Transverse colon (tissue), 4 donors: ENCODE measurements around the gene EWSR1. TPM values are rescaled to one million over a fixed set of nuclear protein-coding genes. Genes with fewer than 3 reads are reported as not detected.
A peak's percentile ranks its signal among the peaks of the same experiment; 100 is the strongest.

Experiments
- DNase-seq: peaks from one replicate; pipeline ENCODE4 v3.0.0-alpha.2; 2019
- H3K27ac ChIP-seq, 4 donors: fragments of 200-600 bp; sonication (generic); 2 replicates each; pipeline ENCODE4 v1.5.1; 2016 to 2018; ENCODE audit warnings: inconsistent platforms in 4 of 4
- H3K27me3 ChIP-seq: fragments of 200-600 bp; sonication (generic); 2 replicates; pipeline ENCODE4 v1.5.1; 2017; ENCODE audit warnings: inconsistent platforms
- H3K36me3 ChIP-seq, 4 donors: fragments of 200-600 bp; sonication (generic); 2 replicates each; pipeline ENCODE4 v1.5.1; 2017 to 2019; ENCODE audit warnings: inconsistent platforms in 4 of 4
- H3K4me1 ChIP-seq, 4 donors: fragments of 200-600 bp; sonication (generic); 2 replicates each; pipeline ENCODE4 v1.5.1; 2017 to 2020; ENCODE audit warnings: inconsistent platforms in 4 of 4
- H3K4me3 ChIP-seq, 4 donors: fragments of 200-600 bp; sonication (generic); 1 replicate in 1 of 4; 2 replicates in 3 of 4; pipeline versions ENCODE4 v1.5.1 to v1.6.1; 2017 to 2019; ENCODE audit warnings: inconsistent platforms in 4 of 4
- H3K9me3 ChIP-seq, 2 donors: fragments of 200-600 bp; sonication (generic); 2 replicates each; pipeline ENCODE4 v1.5.1; 2017 to 2019; ENCODE audit warnings: inconsistent platforms in 2 of 2
- CTCF ChIP-seq, 5 experiments: fragments of 200-600 bp in 3 of 5; fragments of 450-650 bp in 2 of 5; sonication (generic) in 3 of 5; IDR thresholded peaks; 1 replicate in 2 of 5; 2 replicates in 3 of 5; pipeline ENCODE4 v1.5.1; 2016 to 2017; ENCODE audit warnings: antibody characterized with exemption in 5 of 5, inconsistent platforms in 3 of 5, mild to moderate bottlenecking in 2 of 5, moderate library complexity in 1 of 5
- EP300 ChIP-seq: sonication (generic); formaldehyde crosslinking; IDR thresholded peaks from one replicate; pipeline ENCODE4 v1.6.1; 2017; ENCODE audit warnings: antibody characterized with exemption, low read depth
- POLR2A ChIP-seq: fragments of 450-650 bp; IDR thresholded peaks from one replicate; pipeline ENCODE4 v1.6.1; 2016; ENCODE audit warnings: antibody characterized with exemption, mild to moderate bottlenecking, moderate library complexity
- POLR2AphosphoS5 ChIP-seq, 3 donors: sonication (generic); formaldehyde crosslinking; IDR thresholded peaks; one replicate each; pipeline ENCODE4 v1.6.1; 2016; ENCODE audit warnings: antibody characterized with exemption in 3 of 3
- WGBS, 2 donors: methylation state at CpG; one replicate each; pipeline ENCODE4 v1.1.5; 2018; ENCODE audit warnings: low coverage in 1 of 2; 5-methylcytosine and 5-hydroxymethylcytosine counted together
- in situ Hi-C, 4 donors: fragments of 200-750 bp; cut with MboI; loops; one replicate each; pipeline versions ENCODE4 v1.15.0 to v1.15.1; 2017; ENCODE audit warnings: low sequenced_read_pairs in 3 of 4, low pct_ligation_motif_present in 1 of 4, low pct_unique_long_range_greater_than_20kb in 1 of 4
- intact Hi-C: fragments of 100-400 bp; cut with DNase I; formaldehyde crosslinking; loops from one replicate; pipeline ENCODE4 v1.15.1; 2023; ENCODE audit warnings: low total_unique reads
- total RNA-seq, 4 donors: library from RNA; depleted of rRNA; stranded (reverse); fragments of >200 nt; gene quantifications; one replicate each; pipeline ENCODE4 v1.1.0, GENCODE V29; 2016

Gene EWSR1
- total RNA-seq, 4 donors from 2014 or later: 196 to 318 (median 205) TPM

- peak overlapping the region; percentile 84 to 96 (median 90) for H3K27ac ChIP-seq
- intact Hi-C loops: no loop called here
- H3K9me3 ChIP-seq: no peaks in the 10 kb centered on the region
- peaks cover 13% of the 10 kb centered on the region for H3K27me3 ChIP-seq
- TF ChIP-seq POLR2AphosphoS5 (IDR thresholded peaks at IDR 0.05): no peak
- no peak for TF ChIP-seq POLR2A
- no peak for TF ChIP-seq EP300
- 70% methylated on average over 20 of the region's 21 CpGs; no CpG with 5 or more reads in 1 of the 2 donors for WGBS, 2 donors
- no peak overlapping the region for H3K4me3 ChIP-seq
- peaks cover 54 to 80% (median 66%) of the 10 kb centered on the region in 4 donors for H3K4me1 ChIP-seq
- no peaks in the 10 kb centered on the region for H3K36me3 ChIP-seq
- DNase-seq: peak; percentile 50
- in situ Hi-C loops: no loop called here
Observed at GRCh38 chr22:29309332-29310064, 41.4 kb downstream of the EWSR1 start.

- no peak for DNase-seq
- no peak for TF ChIP-seq POLR2AphosphoS5 (IDR thresholded peaks at IDR 0.05)
- TF ChIP-seq POLR2A: no peak
- TF ChIP-seq EP300: no peak
- no peak for TF ChIP-seq CTCF (IDR thresholded peaks at IDR 0.05)
- H3K9me3 ChIP-seq: no peaks in the 10 kb centered on the region
- H3K27me3 ChIP-seq: peaks cover 21% of the 10 kb centered on the region
- H3K4me1 ChIP-seq: peaks cover 59 to 88% (median 73%) of the 10 kb centered on the region in 4 donors
- in situ Hi-C loops: no loop called here
- H3K4me3 ChIP-seq: no peak overlapping the region
- peak overlapping the region; percentile 84 to 96 (median 90) for H3K27ac ChIP-seq
- H3K36me3 ChIP-seq: no peaks in the 10 kb centered on the region
- intact Hi-C loops: no loop called here
- WGBS, 2 donors: 56 to 81% methylated on average over 5 to 9 of the region's 28 CpGs
Observed at GRCh38 chr22:29310065-29310862, 42.2 kb downstream of the EWSR1 start.

- 4% methylated on average over 17 of the region's 18 CpGs; no CpG with 5 or more reads in 1 of the 2 donors for WGBS, 2 donors
- no peaks in the 10 kb centered on the region for H3K36me3 ChIP-seq
- peaks cover 27% of the 10 kb centered on the region for H3K27me3 ChIP-seq
- H3K27ac ChIP-seq: peak overlapping the region; percentile 84 to 96 (median 86)
- DNase-seq: peak; percentile 92
- peak overlapping the region in 1 of 4 donors; percentile 6 for H3K4me3 ChIP-seq
- intact Hi-C loops: no loop called here
- no peaks in the 10 kb centered on the region for H3K9me3 ChIP-seq
- peaks cover 62 to 93% (median 79%) of the 10 kb centered on the region in 4 donors for H3K4me1 ChIP-seq
- in situ Hi-C loops: no loop called here
- TF ChIP-seq POLR2AphosphoS5 (IDR thresholded peaks at IDR 0.05) (peak; percentile 50 to 63 (median 57)), CTCF (IDR thresholded peaks at IDR 0.05) (no peak), POLR2A (no peak), EP300 (peak; percentile 57)
Observed at GRCh38 chr22:29310863-29311339, 42.8 kb downstream of the EWSR1 start.

- TF ChIP-seq POLR2A (no peak), CTCF (IDR thresholded peaks at IDR 0.05) (no peak), POLR2AphosphoS5 (IDR thresholded peaks at IDR 0.05) (no peak), EP300 (no peak)
- H3K27me3 ChIP-seq: peaks cover 35% of the 10 kb centered on the region
- peaks cover 62 to 88% (median 76%) of the 10 kb centered on the region in 4 donors for H3K4me1 ChIP-seq
- H3K27ac ChIP-seq: peak overlapping the region; percentile 58 to 96 (median 74)
- H3K9me3 ChIP-seq: no peaks in the 10 kb centered on the region
- H3K36me3 ChIP-seq: no peaks in the 10 kb centered on the region
- peak overlapping the region in 1 of 4 donors; percentile 6 for H3K4me3 ChIP-seq
- 32% methylated on average over 41 of the region's 50 CpGs; no CpG with 5 or more reads in 1 of the 2 donors for WGBS, 2 donors
- intact Hi-C loops: no loop called here
- in situ Hi-C loops: no loop called here
- DNase-seq: no peak
Observed at GRCh38 chr22:29311464-29312217, 43.6 kb downstream of the EWSR1 start.
